ENCODE data around the gene CCSAP. TPM values are rescaled to one million over a fixed set of nuclear protein-coding genes. Genes with fewer than 3 reads are reported as not detected.

Gene CCSAP
- total and polyA plus RNA-seq, 2 donors (not counting 1 experiment from before 2014, with no cell fraction given) = 4.4 to 6.9 TPM

- Histone ChIP-seq H3K36me3 (ENCODE audit: control insufficient read depth, insufficient read depth, low read length) (no peaks in the 10 kb centered on the region), H3K4me1 (ENCODE audit: control insufficient read depth, extremely low read depth, insufficient read depth, low read length) (peaks cover 7% of the 10 kb centered on the region), H3K9me3 (ENCODE audit: control insufficient read depth, insufficient read depth, low read depth, low read length) (no peaks in the 10 kb centered on the region), H2AFZ (ENCODE audit: low read length) (no peak overlapping the region), H3K27ac (ENCODE audit: insufficient read depth, low read length) (no peak overlapping the region), H4K20me1 (ENCODE audit: control insufficient read depth, extremely low read depth, insufficient read depth, low read length) (no peaks in the 10 kb centered on the region), H3K79me2 (ENCODE audit: control insufficient read depth, insufficient read depth, low read length) (peaks cover 61% of the 10 kb centered on the region), H3K4me3 (replicated peaks in 1 of 4; ENCODE audit: control extremely low read depth in 1 of 4, insufficient read depth in 1 of 4, low read depth in 3 of 4, low read length in 4 of 4) (no peak overlapping the region), H3K27me3 (ENCODE audit: control insufficient read depth, insufficient read depth, low read length) (no peaks in the 10 kb centered on the region), H3K9ac (ENCODE audit: insufficient read depth, low read length) (no peak overlapping the region), H3K4me2 (ENCODE audit: extremely low read depth, insufficient read depth, low read length) (no peak overlapping the region)
- TF ChIP-seq EZH2 (IDR thresholded peaks at IDR 0.05; ENCODE audit: low read length, missing control alignments) (no peak), CTCF (conservative IDR thresholded peaks at IDR 0.05 in 1 of 2, IDR thresholded peaks at IDR 0.05 in 1 of 2; ENCODE audit: low read depth in 1 of 2, low read length in 2 of 2) (no peak)
- DNase-seq (ENCODE audit: low read depth in 2 of 2) = no peak
Measured at GRCh38 chr1:229275005-229275404, 67.8 kb downstream of the CCSAP start.

- H3K4me1 ChIP-seq (ENCODE audit: control insufficient read depth, extremely low read depth, insufficient read depth, low read length) = peaks cover 7% of the 10 kb centered on the region
- no peaks in the 10 kb centered on the region for H3K27me3 ChIP-seq (ENCODE audit: control insufficient read depth, insufficient read depth, low read length)
- no peak overlapping the region for H3K4me3 ChIP-seq (replicated peaks in 1 of 4; ENCODE audit: control extremely low read depth in 1 of 4, insufficient read depth in 1 of 4, low read depth in 3 of 4, low read length in 4 of 4)
- TF ChIP-seq CTCF (conservative IDR thresholded peaks at IDR 0.05 in 1 of 2, IDR thresholded peaks at IDR 0.05 in 1 of 2; ENCODE audit: low read depth in 1 of 2, low read length in 2 of 2) (no peak), EZH2 (IDR thresholded peaks at IDR 0.05; ENCODE audit: low read length, missing control alignments) (no peak)
- no peaks in the 10 kb centered on the region for H3K9me3 ChIP-seq (ENCODE audit: control insufficient read depth, insufficient read depth, low read depth, low read length)
- no peak overlapping the region for H3K27ac ChIP-seq (ENCODE audit: insufficient read depth, low read length)
- H2AFZ ChIP-seq (ENCODE audit: low read length) = no peak overlapping the region
- no peaks in the 10 kb centered on the region for H4K20me1 ChIP-seq (ENCODE audit: control insufficient read depth, extremely low read depth, insufficient read depth, low read length)
- no peak for DNase-seq (ENCODE audit: low read depth in 2 of 2)
- H3K4me2 ChIP-seq (ENCODE audit: extremely low read depth, insufficient read depth, low read length) = no peak overlapping the region
- H3K9ac ChIP-seq (ENCODE audit: insufficient read depth, low read length) = no peak overlapping the region
- H3K79me2 ChIP-seq (ENCODE audit: control insufficient read depth, insufficient read depth, low read length) = peaks cover 56% of the 10 kb centered on the region
- no peaks in the 10 kb centered on the region for H3K36me3 ChIP-seq (ENCODE audit: control insufficient read depth, insufficient read depth, low read length)
Measured at GRCh38 chr1:229273507-229274232, 69.2 kb downstream of the CCSAP start.

DNA sequence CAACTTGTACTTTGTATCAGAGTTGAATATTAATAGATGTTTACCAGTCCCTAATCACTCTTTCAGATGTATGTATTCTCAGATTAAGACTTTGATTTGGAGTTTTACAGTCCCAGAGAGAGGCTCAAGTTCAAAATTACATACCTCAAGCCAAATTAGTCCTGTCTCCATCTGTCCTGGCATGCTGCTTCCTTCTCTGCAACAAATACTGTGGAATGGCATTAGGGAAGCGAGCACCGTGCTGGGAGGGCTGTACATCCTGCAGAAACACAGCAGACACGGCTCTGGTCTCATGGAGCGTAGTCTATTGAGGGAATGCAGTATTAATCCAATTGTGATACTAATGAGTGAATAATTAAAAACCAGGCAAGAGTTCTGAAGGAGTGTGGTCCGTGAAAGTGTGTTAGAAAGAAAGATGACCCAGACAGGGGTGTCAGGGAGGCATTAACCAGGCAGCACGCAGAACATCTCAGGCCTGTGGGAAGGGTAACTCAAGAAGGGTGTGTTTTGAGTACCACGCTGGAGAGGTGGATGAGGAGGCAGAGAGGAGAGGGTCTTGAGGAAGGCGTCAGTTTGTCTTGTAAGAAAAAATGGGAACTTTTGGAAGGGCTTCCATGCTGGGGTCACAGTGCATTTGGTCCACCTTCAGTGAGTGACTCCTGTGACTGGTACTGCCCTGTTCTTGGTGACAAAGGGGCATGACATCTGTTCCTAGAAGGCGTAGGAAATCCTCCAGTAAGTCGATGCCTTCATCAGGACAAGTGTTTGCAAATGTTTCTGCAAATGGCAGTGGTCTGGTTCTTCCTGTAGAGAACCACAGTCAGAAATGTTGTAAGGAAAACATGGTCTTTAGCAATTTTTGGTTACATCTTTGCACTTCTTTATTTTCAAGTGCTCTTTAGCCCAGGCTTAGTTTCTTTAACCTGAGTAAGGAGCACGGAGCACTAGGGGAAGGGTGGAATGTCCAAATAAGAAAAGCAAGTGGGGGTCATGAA lies 70.4 kb downstream of the CCSAP start:
- no peaks in the 10 kb centered on the region for H3K27me3 ChIP-seq (ENCODE audit: control insufficient read depth, insufficient read depth, low read length)
- no peak overlapping the region for H3K27ac ChIP-seq (ENCODE audit: insufficient read depth, low read length)
- no peaks in the 10 kb centered on the region for H3K9me3 ChIP-seq (ENCODE audit: control insufficient read depth, insufficient read depth, low read depth, low read length)
- H2AFZ ChIP-seq (ENCODE audit: low read length) = no peak overlapping the region
- no peak overlapping the region for H3K9ac ChIP-seq (ENCODE audit: insufficient read depth, low read length)
- peak overlapping the region; percentile 56 to 98 (median 71) for H3K4me3 ChIP-seq (replicated peaks in 1 of 4; ENCODE audit: control extremely low read depth in 1 of 4, insufficient read depth in 1 of 4, low read depth in 3 of 4, low read length in 4 of 4)
- H3K79me2 ChIP-seq (ENCODE audit: control insufficient read depth, insufficient read depth, low read length) = peaks cover 47% of the 10 kb centered on the region
- TF ChIP-seq CTCF (conservative IDR thresholded peaks at IDR 0.05 in 1 of 2, IDR thresholded peaks at IDR 0.05 in 1 of 2; ENCODE audit: low read depth in 1 of 2, low read length in 2 of 2) = no peak
- no peak for TF ChIP-seq EZH2 (IDR thresholded peaks at IDR 0.05; ENCODE audit: low read length, missing control alignments)
- no peaks in the 10 kb centered on the region for H3K36me3 ChIP-seq (ENCODE audit: control insufficient read depth, insufficient read depth, low read length)
- peaks cover 7% of the 10 kb centered on the region for H3K4me1 ChIP-seq (ENCODE audit: control insufficient read depth, extremely low read depth, insufficient read depth, low read length)
- no peaks in the 10 kb centered on the region for H4K20me1 ChIP-seq (ENCODE audit: control insufficient read depth, extremely low read depth, insufficient read depth, low read length)
- DNase-seq (ENCODE audit: low read depth in 2 of 2) = no peak
- peak overlapping the region; percentile 99 for H3K4me2 ChIP-seq (ENCODE audit: extremely low read depth, insufficient read depth, low read length)

Data from fibroblast of lung (primary cell).